CD4-positive, alpha-beta T cell treated with Interleukin-4 for 4 hours (primary cell): Measurements from ENCODE around the gene NR3C1.
A peak's percentile ranks its signal among the peaks of the same experiment; 100 is the strongest.

Experiments
- DNase-seq: peaks from one replicate; pipeline ENCODE4 v3.0.0-alpha.2; 2020

The NR3C1 gene

DNA sequence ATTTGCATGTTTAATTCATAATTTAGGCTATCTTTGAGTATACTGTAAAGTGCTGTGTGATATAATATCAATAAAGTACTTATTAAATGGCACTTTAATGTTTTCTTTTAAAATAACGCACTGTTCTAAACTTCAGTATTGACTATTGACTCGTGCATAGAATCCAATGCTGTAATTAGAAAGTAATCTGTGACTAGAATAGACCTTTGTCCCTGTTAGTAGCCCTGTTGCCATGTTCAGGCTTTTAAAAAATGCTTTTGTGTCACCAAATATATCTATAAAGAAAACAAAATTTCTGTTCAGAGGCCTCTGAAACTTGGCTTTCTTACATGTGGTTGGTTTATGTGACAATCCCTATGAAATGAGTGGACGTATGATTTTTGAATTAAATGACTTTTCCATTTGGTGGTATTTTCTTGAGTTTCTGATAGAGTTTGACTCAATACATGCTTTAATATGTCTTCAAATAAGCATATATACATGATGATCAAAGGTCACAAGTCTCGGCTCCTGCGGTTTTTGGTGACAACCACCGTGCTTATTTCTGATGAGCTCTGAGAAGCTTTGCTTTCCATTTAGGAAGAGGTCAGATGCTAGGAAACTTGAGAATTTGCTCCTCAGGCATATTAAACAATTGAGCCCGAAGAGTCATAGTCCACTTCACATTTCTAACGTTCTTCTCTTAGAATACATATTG, 174.7 kb downstream of the NR3C1 start:
- DNase-seq: peak; percentile 28
